ENCODE data around the gene ARHGEF37. TPM values are rescaled to one million over a fixed set of nuclear protein-coding genes. Genes with fewer than 3 reads are reported as not detected.

The ARHGEF37 gene
- total and polyA plus RNA-seq, 9 of the 15 experiments (the other 6 are each of a cell fraction or from before 2014, with no cell fraction given) = 0.01 to 0.27 (median 0.05) TPM

DNA sequence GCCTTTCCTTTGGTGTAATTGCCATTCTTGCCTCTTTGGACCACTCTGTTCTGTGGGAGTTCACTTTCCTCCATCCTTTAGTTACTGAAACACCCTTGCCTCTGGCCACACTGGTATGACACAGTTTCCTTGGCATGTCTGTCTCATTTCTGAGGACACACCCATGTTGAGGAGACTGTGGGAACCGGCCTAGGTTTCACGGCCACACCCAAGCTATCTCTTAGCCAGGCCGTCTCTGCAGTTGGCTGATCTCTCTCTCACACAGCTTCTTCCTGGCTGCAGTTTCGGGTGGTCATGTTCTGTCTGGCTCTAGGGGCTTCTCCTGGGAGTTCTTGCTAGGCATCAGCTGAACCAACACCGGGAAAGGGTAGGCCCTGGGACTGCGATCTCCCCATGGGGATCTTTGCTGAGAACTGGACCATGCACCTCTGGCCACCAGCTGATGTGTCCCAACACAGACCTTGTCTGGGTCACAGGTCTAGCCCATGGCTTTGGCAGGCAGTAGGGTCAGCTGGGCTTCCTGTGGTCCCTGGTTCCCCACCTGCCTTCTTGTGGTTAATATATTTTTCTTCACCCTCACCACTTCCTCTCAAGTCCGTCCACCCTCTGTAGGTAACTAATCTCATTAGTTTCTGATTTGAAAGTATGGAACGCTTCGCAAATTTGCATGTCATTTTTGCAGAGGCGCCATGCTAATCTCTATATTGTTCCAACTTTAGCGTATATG, 24.9 kb downstream of the ARHGEF37 start (continued):
- TF ChIP-seq NFIX (CRISPR knock-in tag; IDR thresholded peaks at IDR 0.05; ENCODE audit: low read depth) (no peak), ZFPM2 (CRISPR knock-in tag; IDR thresholded peaks at IDR 0.05) (no peak), CEBPB (tag; IDR thresholded peaks at IDR 0.05) (no peak), ZNF41 (CRISPR knock-in tag; conservative IDR thresholded peaks at IDR 0.05) (no peak), ZNF79 (CRISPR knock-in tag; IDR thresholded peaks at IDR 0.05; ENCODE audit: low read depth) (no peak), KAT7 (CRISPR knock-in tag; IDR thresholded peaks at IDR 0.05; ENCODE audit: borderline replicate concordance) (no peak), DPF2 (IDR thresholded peaks at IDR 0.05) (peak; percentile 88), ERF (CRISPR knock-in tag; IDR thresholded peaks at IDR 0.05) (no peak), CTBP1 (IDR thresholded peaks at IDR 0.05; ENCODE audit: borderline replicate concordance) (peak; percentile 86; the same call in 1 of the 2 replicates), HOXB6 (CRISPR knock-in tag; IDR thresholded peaks at IDR 0.05; ENCODE audit: borderline replicate concordance) (no peak), CSDE1 (IDR thresholded peaks at IDR 0.05) (no peak), GTF2F1 (IDR thresholded peaks at IDR 0.05; ENCODE audit: low read depth, low read length) (no peak), NEUROD1 (IDR thresholded peaks at IDR 0.05; ENCODE audit: borderline replicate concordance, low read depth, low read length, partially characterized antibody) (peak; percentile 32), CHCHD3 (CRISPR knock-in tag; IDR thresholded peaks at IDR 0.05) (no peak), CXXC5 (CRISPR knock-in tag; IDR thresholded peaks at IDR 0.05) (0 out of 2 replicates have a peak, but pooled peaks have one; percentile 17), TBL1XR1 (IDR thresholded peaks at IDR 0.05; ENCODE audit: low read length in 2 of 2) (peak in 1 of 2 experiments; percentile 58; a peak in 2 of 4 replicates), NR2F6 (CRISPR knock-in tag; IDR thresholded peaks at IDR 0.05) (no peak), JUND (IDR thresholded peaks at IDR 0.05; ENCODE audit: borderline replicate concordance, low read depth, low read length) (peak; percentile 62; the same call in 1 of the 2 replicates), JUND (tag; IDR thresholded peaks at IDR 0.05; ENCODE audit: borderline replicate concordance, low read depth, low read length) (peak; percentile 32; the same call in 2 of the 3 replicates), ZNF583 (CRISPR knock-in tag; IDR thresholded peaks at IDR 0.05) (no peak), ZKSCAN3 (CRISPR knock-in tag; IDR thresholded peaks at IDR 0.05) (no peak)
- TF ChIP-seq, protein P1, sequence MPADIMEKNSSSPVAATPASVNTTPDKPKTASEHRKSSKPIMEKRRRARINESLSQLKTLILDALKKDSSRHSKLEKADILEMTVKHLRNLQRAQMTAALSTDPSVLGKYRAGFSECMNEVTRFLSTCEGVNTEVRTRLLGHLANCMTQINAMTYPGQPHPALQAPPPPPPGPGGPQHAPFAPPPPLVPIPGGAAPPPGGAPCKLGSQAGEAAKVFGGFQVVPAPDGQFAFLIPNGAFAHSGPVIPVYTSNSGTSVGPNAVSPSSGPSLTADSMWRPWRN (IDR thresholded peaks at IDR 0.05; ENCODE audit: low read depth) = no peak
- TF ChIP-seq, protein P2, sequence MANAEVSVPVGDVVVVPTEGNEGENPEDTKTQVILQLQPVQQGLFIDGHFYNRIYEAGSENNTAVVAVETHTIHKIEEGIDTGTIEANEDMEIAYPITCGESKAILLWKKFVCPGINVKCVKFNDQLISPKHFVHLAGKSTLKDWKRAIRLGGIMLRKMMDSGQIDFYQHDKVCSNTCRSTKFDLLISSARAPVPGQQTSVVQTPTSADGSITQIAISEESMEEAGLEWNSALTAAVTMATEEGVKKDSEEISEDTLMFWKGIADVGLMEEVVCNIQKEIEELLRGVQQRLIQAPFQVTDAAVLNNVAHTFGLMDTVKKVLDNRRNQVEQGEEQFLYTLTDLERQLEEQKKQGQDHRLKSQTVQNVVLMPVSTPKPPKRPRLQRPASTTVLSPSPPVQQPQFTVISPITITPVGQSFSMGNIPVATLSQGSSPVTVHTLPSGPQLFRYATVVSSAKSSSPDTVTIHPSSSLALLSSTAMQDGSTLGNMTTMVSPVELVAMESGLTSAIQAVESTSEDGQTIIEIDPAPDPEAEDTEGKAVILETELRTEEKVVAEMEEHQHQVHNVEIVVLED (CRISPR knock-in tag; IDR thresholded peaks at IDR 0.05) = no peak
- TF ChIP-seq, protein P3, sequence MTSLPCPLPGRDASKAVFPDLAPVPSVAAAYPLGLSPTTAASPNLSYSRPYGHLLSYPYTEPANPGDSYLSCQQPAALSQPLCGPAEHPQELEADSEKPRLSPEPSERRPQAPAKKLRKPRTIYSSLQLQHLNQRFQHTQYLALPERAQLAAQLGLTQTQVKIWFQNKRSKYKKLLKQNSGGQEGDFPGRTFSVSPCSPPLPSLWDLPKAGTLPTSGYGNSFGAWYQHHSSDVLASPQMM (CRISPR knock-in tag; IDR thresholded peaks at IDR 0.05) = no peak
- TF ChIP-seq, protein P4, sequence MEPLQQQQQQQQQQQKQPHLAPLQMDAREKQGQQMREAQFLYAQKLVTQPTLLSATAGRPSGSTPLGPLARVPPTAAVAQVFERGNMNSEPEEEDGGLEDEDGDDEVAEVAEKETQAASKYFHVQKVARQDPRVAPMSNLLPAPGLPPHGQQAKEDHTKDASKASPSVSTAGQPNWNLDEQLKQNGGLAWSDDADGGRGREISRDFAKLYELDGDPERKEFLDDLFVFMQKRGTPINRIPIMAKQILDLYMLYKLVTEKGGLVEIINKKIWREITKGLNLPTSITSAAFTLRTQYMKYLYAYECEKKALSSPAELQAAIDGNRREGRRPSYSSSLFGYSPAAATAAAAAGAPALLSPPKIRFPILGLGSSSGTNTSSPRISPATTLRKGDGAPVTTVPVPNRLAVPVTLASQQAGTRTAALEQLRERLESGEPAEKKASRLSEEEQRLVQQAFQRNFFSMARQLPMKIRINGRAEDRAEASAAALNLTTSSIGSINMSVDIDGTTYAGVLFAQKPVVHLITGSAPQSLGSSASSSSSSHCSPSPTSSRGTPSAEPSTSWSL (CRISPR knock-in tag; IDR thresholded peaks at IDR 0.05; ENCODE audit: borderline replicate concordance) = no peak
- TF ChIP-seq, protein P5, sequence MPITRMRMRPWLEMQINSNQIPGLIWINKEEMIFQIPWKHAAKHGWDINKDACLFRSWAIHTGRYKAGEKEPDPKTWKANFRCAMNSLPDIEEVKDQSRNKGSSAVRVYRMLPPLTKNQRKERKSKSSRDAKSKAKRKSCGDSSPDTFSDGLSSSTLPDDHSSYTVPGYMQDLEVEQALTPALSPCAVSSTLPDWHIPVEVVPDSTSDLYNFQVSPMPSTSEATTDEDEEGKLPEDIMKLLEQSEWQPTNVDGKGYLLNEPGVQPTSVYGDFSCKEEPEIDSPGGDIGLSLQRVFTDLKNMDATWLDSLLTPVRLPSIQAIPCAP (CRISPR knock-in tag; IDR thresholded peaks at IDR 0.05; ENCODE audit: borderline replicate concordance) = no peak

Measured in K562 (cell line).